ENCODE data around the gene ZNF202. TPM values are rescaled to one million over a fixed set of nuclear protein-coding genes. Genes with fewer than 3 reads are reported as not detected.
"Not testable (repeated sequence)": the region's sequence is repeated elsewhere in the genome, so short reads cannot be mapped to it uniquely, and the experiment has no call there.

ZNF202 gene
- total RNA-seq, 1 donor, result 6.5 TPM

- Histone ChIP-seq H3K4me1 (ENCODE audit: insufficient read depth, low read length) (no peaks in the 10 kb centered on the region), H3K9me3 (ENCODE audit: low read depth, low read length) (no peaks in the 10 kb centered on the region), H3K4me2 (ENCODE audit: insufficient read depth, low read length) (no peak within 1 kb of the TSS), H3K79me2 (ENCODE audit: insufficient read depth, low read length) (no peaks in the 10 kb centered on the region), H3K36me3 (ENCODE audit: insufficient read depth, low read length) (no peaks in the 10 kb centered on the region), H2AFZ (ENCODE audit: low read length) (no peak within 1 kb of the TSS), H3K27me3 (ENCODE audit: insufficient read depth, low read length) (no peaks in the 10 kb centered on the region), H3K4me3 (ENCODE audit: insufficient read depth, low read length) (no peak within 1 kb of the TSS), H4K20me1 (ENCODE audit: insufficient read depth, low read length) (no peaks in the 10 kb centered on the region), H3K27ac (ENCODE audit: low read depth, low read length) (no peak within 1 kb of the TSS)
- DNase-seq (ENCODE audit: insufficient read length, low spot score, missing footprints), result no peak
- TF ChIP-seq, protein P1, sequence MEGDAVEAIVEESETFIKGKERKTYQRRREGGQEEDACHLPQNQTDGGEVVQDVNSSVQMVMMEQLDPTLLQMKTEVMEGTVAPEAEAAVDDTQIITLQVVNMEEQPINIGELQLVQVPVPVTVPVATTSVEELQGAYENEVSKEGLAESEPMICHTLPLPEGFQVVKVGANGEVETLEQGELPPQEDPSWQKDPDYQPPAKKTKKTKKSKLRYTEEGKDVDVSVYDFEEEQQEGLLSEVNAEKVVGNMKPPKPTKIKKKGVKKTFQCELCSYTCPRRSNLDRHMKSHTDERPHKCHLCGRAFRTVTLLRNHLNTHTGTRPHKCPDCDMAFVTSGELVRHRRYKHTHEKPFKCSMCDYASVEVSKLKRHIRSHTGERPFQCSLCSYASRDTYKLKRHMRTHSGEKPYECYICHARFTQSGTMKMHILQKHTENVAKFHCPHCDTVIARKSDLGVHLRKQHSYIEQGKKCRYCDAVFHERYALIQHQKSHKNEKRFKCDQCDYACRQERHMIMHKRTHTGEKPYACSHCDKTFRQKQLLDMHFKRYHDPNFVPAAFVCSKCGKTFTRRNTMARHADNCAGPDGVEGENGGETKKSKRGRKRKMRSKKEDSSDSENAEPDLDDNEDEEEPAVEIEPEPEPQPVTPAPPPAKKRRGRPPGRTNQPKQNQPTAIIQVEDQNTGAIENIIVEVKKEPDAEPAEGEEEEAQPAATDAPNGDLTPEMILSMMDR (IDR thresholded peaks at IDR 0.05; ENCODE audit: extremely low read depth, low read depth, low read length), result no peak
Observed at GRCh38 chr11:123754101-123754568, 12.7 kb upstream of the ZNF202 start, which contains the start of gene OR6X1. Gene OR6X1 (minus strand): TSS chr11:123754518. CDS start chr11:123754518, 0 bp downstream.

- Histone ChIP-seq H3K27ac (ENCODE audit: low read depth, low read length) (no peak overlapping the region), H3K4me1 (ENCODE audit: insufficient read depth, low read length) (no peaks in the 10 kb centered on the region), H3K27me3 (ENCODE audit: insufficient read depth, low read length) (no peaks in the 10 kb centered on the region), H2AFZ (ENCODE audit: low read length) (no peak overlapping the region), H3K79me2 (ENCODE audit: insufficient read depth, low read length) (no peaks in the 10 kb centered on the region), H3K36me3 (ENCODE audit: insufficient read depth, low read length) (no peaks in the 10 kb centered on the region), H4K20me1 (ENCODE audit: insufficient read depth, low read length) (no peaks in the 10 kb centered on the region), H3K4me2 (ENCODE audit: insufficient read depth, low read length) (no peak overlapping the region), H3K9me3 (ENCODE audit: low read depth, low read length) (no peaks in the 10 kb centered on the region), H3K4me3 (ENCODE audit: insufficient read depth, low read length) (no peak overlapping the region)
- DNase-seq (ENCODE audit: insufficient read length, low spot score, missing footprints), result no peak
- TF ChIP-seq, protein P1 (IDR thresholded peaks at IDR 0.05; ENCODE audit: extremely low read depth, low read depth, low read length), result no peak
Observed at GRCh38 chr11:123753110-123753509, 11.7 kb upstream of the ZNF202 start.

GRCh38 chr11:123751781-123752180, 10.3 kb upstream of the ZNF202 start:
- TF ChIP-seq, protein P1 (IDR thresholded peaks at IDR 0.05; ENCODE audit: extremely low read depth, low read depth, low read length), result no peak
- no peak overlapping the region for H3K4me2 ChIP-seq (ENCODE audit: insufficient read depth, low read length)
- H3K9me3 ChIP-seq (ENCODE audit: low read depth, low read length), result no peaks in the 10 kb centered on the region
- no peak overlapping the region for H3K27ac ChIP-seq (ENCODE audit: low read depth, low read length)
- H4K20me1 ChIP-seq (ENCODE audit: insufficient read depth, low read length), result no peaks in the 10 kb centered on the region
- H3K27me3 ChIP-seq (ENCODE audit: insufficient read depth, low read length), result no peaks in the 10 kb centered on the region
- no peak overlapping the region for H3K4me3 ChIP-seq (ENCODE audit: insufficient read depth, low read length)
- H3K4me1 ChIP-seq (ENCODE audit: insufficient read depth, low read length), result no peaks in the 10 kb centered on the region
- no peaks in the 10 kb centered on the region for H3K79me2 ChIP-seq (ENCODE audit: insufficient read depth, low read length)
- DNase-seq (ENCODE audit: insufficient read length, low spot score, missing footprints), result no peak
- no peaks in the 10 kb centered on the region for H3K36me3 ChIP-seq (ENCODE audit: insufficient read depth, low read length)
- no peak overlapping the region for H2AFZ ChIP-seq (ENCODE audit: low read length)

GRCh38 chr11:123748349-123748748, 6.9 kb upstream of the ZNF202 start:
- not testable (repeated sequence) for H2AFZ ChIP-seq (ENCODE audit: low read length); H3K79me2 ChIP-seq (ENCODE audit: insufficient read depth, low read length); H3K27me3 ChIP-seq (ENCODE audit: insufficient read depth, low read length); H3K4me3 ChIP-seq (ENCODE audit: insufficient read depth, low read length); H4K20me1 ChIP-seq (ENCODE audit: insufficient read depth, low read length); H3K4me2 ChIP-seq (ENCODE audit: insufficient read depth, low read length); H3K9me3 ChIP-seq (ENCODE audit: low read depth, low read length); H3K36me3 ChIP-seq (ENCODE audit: insufficient read depth, low read length); DNase-seq (ENCODE audit: insufficient read length, low spot score, missing footprints); H3K4me1 ChIP-seq (ENCODE audit: insufficient read depth, low read length); H3K27ac ChIP-seq (ENCODE audit: low read depth, low read length)
